ENCODE results near the gene STON2.

GRCh38 chr14:81311141-81311540, 89.0 kb downstream of the STON2 start:
- no peak for TF ChIP-seq POLR2AphosphoS5 (IDR thresholded peaks at IDR 0.05; ENCODE audit: low read depth, low read length)
- no peak for TF ChIP-seq CTCF (IDR thresholded peaks at IDR 0.05)
- TF ChIP-seq SIN3A (IDR thresholded peaks at IDR 0.05; ENCODE audit: borderline replicate concordance, insufficient read depth, low read depth, low read length), result no peak
- TF ChIP-seq REST (IDR thresholded peaks at IDR 0.05; ENCODE audit: insufficient read depth in 1 of 2, low read depth in 2 of 2, low read length in 1 of 2), result no peak
